Measurements from ENCODE around the gene TRAPPC3. TPM values are rescaled to one million over a fixed set of nuclear protein-coding genes. Genes with fewer than 3 reads are reported as not detected.
A peak's percentile ranks its signal among the peaks of the same experiment; 100 is the strongest.

The TRAPPC3 gene
- total RNA-seq, 1 experiment from 2014 or later = 86.7 TPM

DNA sequence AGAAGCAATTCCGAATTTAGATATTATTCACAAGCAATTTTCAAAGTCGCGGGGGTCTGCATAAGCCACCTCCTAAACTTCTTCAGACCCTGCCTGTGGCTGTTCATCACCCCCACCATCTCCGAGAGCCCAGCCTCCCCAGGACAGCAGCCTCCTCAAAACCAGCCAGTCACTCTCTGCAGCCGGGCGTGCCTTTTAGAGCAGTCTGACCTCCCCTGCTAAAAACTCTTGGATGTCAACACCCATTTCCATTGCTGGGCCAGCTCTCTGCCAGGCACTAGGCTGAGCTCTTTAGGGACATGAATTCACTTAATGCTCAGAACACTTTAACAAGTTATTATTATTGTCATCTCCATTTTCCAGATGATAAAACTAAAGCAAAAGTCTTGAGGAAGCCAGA is 48.9 kb downstream of the TRAPPC3 start:
- DNase-seq (ENCODE audit: low spot score) = no peak

DNA sequence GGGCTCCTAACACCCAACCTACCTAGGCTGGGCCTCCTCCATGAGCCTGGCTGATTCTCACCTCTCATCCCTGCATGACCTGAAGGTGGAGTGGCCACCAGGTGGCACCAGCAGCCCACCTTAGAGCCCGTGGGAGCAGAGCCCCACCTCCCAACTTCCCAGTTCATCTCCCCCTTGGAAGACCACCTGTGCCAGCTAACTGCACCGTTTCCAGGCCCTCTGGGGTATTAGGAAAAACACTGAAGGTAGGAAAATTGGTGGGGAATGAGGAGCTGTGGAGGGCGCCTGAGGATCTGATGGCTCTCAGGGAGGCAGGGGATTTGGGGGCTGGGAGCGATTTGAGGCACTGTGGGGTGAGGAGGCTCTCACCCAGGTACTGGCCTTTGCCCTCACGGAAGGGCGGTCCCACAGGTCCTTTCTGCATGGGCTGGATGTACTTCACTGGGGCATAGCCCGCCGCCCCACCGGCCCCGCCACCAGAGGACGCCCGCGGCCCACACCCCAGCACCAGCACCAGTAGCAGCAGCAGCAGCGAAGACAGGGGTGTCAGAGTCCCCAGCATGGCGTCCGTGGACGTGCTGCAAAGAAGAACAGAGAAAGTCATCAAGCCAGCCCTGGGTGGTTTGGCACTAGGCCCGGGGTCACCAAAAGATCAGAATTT is 49.5 kb downstream of the TRAPPC3 start:
- DNase-seq (ENCODE audit: low spot score) = peak; percentile 57

DNA sequence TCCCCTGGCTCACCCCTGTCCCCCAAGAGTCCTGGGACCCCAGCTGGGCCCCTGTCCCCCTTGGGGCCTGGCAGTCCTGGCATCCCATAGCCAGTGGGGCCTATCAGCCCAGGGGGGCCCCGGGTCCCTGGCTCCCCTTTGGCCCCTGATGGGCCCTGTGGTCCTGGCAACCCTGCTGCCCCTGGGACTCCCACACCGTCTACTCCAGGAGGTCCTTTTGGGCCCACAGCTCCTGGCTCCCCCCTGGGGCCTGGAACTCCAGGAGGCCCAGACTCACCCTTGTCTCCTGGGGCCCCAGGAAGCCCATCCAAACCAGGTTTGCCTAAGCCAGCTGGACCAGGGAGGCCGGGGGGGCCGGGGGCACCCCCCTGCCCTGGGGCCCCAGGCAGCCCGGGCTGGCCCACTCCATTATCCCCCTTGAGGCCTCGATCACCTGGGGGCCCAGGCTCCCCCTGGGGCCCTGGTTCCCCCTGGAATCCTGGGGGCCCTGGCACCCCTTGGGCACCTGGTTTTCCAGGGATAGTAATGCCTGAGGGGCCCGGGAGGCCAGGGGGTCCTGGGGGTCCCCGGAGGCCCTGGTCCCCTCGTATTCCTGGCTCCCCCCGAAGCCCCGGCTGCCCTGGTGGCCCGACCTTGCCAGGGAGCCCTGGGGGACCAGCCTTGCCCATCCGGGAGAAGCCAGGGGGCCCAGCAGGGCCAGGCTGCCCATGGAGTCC is 50.5 kb downstream of the TRAPPC3 start:
- no peak for DNase-seq (ENCODE audit: low spot score)

DNA sequence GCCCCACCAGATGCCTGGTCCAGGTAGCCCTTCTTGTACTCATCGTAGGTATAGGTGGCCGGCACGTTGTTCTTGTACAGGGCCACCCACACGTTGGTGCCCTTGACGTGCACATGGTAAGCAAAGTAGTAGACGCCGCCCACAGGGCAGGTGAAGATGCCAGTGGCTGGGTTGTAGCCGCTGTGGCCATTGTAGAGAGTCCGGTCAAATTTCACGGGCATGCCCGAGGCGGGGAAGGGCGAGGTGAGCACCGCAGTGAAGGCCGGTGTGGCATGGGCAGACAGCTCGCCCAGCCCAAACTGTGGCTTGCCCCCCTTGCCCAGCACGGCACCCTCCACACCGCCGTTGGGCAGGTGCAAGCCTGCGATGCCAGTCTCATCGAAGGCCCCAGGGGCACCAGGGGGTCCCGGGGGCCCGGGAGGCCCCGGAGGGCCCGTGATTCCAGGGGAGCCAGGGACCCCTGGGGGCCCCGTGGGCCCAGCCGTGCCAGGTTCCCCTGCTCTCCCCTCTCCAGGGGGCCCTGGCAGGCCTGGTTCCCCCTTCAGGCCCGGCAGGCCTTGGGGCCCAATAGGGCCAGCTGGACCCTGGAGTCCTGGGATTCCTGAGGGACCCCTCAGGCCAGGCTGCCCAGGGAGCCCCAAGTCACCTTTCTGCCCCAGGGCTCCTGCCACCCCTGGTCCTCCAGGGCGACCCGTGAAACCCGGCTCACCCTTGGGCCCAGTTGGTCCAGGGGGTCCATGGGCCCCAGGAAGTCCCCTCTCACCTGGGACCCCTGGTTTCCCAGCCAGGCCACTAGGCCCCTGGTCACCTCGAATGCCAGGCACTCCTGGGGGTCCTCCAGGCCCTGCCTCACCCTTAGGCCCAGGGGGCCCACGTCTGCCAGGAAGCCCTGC is 51.3 kb downstream of the TRAPPC3 start:
- DNase-seq (ENCODE audit: low spot score) = no peak

DNA sequence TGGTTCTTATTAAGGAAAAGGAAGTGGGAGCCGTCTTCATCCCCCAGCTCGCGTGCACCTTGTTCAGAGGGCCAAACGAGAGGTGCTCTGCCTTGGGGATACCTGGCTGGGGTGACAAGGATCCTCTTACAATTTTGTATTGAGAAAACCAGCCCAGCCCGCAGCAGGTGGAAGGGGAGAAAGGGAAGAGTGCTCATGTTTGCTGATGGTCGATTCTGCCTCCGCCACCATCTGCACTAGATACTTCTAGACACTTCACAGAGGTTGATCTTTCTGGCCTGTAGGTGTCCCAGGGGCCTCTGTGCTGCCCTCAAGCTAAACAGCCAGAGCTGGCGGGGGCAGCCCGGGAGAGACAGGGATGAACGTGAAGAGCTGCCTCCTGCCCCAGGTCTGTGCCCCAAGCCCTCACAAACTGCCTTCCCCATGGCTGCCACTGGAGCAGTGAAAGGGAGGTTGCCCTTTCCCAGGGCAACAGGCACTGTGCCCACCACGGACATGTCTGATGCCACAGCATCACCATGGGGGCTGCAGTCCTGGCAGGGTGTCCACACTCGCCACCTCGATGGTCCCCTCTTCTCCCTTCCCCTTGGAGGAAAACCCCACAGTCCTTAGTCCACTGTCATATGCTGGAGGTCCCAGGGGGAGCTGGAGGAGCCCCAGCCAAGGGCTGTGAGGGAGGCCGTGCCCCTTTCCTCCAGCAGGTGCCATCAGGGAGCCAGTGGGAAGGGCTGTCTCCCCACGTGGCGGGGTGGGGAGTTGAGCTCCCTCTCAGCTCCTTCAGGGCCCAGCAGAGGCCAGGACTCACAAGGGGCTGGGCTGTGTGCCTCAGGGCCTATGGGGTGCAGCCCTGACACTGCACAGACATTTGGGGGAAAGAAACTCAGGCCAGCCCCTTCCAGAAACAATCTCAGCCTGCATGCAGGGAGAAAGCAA is 52.5 kb downstream of the TRAPPC3 start:
- peak; percentile 21 for DNase-seq (ENCODE audit: low spot score)

DNA sequence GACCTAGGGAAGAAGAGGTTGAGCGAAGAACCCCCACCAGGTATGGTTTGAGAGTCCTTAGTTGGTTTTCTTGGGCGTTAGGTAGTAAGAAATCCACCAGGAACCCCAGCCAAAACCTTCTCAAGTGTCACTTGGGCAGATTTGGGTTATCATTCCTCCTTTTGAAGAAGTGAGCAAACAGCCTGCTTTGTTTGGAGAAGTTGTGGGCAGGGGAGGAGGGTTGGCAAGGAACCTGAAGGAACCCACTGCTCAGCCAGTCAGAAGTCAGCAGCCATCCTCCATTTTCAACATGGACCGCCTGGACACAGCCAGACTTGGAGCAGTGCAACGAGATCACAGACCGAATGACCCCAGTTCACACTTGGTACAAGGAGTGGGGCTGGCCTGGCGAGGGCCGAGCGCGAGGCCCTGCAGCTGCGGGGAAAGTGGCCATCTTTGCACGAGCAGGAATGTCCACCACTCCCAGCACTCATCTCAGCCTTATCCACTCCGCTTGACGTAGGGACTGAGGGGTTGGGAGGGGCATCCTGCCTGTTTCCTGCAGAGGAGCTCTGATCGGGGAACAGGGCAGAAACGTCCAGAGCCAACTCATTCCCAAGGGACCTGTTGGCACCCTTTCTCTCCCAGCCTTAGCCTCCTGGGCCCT is 53.4 kb downstream of the TRAPPC3 start:
- DNase-seq (ENCODE audit: low spot score) = no peak

DNA sequence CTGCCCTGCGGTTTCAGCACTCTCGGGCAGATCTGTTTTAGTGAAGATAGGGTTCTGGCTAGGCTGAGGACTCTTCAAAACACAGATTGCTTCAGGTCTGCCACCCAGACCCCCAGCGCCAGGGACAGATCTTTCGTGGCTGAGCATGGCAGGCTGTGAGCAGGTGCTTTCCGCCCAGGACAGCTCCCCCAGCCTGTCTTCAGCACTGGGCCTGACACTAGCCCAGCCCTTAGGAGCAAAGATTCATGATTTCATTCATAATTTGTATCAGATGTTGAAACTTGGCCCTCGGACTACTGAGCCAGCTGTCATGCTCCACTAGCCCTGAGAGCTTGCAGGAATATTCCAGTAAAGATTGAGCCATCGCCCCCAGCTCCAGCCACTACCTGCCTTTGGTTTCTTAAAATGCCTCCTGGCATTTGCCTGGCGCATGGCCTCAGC is 54.6 kb downstream of the TRAPPC3 start:
- no peak for DNase-seq (ENCODE audit: low spot score)

DNA sequence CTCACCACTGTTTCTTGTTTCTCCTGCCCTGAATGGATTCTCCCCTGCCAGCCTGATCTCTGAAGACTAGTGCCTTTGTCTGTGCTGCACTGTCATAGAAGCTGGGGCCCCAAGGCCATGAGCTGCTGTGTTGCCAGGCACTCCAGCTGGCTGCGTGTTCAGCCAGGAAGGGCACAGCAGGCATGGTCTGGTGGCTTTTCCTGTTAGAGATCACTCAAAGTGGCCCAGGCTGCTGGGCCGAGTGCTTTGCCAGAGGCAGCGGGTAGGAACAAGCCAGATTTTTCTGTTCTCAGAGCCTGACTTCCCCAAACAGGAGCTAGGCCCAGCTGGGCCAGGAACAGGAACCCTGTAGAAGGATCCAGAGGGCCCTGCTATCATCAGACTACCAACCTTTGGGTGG is 55.4 kb downstream of the TRAPPC3 start:
- DNase-seq (ENCODE audit: low spot score) = no peak

DNA sequence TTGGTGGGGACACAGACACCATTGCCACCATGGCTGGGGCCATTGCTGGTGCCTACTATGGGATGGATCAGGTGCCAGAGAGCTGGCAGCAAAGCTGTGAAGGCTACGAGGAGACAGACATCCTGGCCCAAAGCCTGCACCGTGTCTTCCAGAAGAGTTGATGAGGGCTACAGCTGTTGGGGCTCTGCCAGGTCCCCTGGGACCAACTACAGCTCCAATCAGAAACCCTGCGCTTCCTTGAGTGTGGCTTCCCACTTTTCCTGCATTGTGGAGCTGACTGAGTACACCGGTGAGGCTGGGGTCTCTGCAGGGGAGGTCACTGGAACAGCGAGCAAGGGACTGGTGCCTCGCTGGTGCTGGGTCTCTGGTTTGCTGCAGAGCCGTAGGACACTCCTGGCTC is 56.1 kb downstream of the TRAPPC3 start:
- no peak for DNase-seq (ENCODE audit: low spot score)

DNA sequence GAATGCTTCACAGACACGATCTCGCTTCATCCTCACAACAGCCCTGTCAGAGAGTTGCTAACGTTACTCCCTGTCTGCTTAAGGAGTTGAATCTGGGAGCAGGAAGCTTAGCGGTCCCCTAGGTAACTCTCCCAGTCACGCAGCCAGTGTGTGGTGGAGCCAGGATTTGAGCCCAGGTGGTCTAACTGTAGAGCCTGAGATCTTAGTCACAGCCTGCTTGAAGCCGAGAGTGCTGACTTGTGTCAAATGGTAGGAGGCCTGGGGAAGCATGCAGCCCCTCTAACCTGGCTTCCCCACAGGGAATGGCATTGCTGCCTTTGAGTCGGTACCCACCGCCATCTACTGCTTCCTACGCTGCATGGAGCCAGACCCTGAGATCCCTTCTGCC is 56.5 kb downstream of the TRAPPC3 start:
- DNase-seq (ENCODE audit: low spot score) = no peak

DNA sequence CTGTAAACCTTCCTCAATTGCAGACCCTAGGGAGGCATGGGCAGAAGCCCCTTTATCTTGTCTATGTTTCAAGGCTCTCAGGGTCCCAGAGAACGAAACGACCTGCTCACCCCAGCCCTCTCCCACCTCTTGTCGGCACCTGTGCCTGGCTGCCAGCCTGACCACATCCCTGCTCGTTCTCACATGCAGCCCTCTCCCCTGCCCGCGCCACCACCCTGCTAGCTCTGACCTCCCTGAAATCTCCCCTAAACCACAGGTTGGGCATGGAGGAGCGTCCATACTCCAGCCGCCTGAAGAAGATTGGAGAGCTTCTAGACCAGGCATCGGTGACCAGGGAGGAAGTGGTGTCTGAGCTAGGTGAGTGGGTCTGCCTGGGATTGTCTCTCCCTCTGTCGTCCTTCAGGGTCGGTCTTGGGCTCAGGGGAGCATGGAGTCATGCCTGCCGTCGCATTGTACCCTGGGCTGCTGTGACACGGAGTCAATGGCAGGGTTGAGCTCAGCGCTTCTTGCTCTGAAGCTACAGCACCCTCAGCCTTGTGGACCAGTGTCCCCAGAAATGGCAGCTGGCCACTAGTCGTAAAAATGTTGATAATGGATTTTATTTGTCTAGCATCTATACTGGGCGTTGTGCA is 57.0 kb downstream of the TRAPPC3 start:
- no peak for DNase-seq (ENCODE audit: low spot score)

DNA sequence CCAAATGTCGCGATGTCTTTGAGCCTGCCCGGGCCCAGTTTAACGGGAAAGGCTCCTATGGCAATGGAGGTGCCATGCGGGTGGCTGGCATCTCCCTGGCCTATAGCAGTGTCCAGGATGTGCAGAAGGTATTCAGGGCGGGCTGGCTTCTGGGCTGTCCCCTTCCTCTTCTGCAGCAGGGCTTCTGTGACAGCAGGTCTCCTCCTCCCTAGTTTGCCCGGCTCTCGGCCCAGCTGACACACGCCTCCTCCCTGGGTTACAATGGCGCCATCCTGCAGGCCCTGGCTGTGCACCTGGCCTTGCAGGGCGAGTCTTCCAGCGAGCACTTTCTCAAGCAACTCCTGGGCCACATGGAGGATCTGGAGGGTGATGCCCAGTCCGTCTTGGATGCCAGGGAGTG is 57.6 kb downstream of the TRAPPC3 start:
- DNase-seq (ENCODE audit: low spot score) = no peak

DNA sequence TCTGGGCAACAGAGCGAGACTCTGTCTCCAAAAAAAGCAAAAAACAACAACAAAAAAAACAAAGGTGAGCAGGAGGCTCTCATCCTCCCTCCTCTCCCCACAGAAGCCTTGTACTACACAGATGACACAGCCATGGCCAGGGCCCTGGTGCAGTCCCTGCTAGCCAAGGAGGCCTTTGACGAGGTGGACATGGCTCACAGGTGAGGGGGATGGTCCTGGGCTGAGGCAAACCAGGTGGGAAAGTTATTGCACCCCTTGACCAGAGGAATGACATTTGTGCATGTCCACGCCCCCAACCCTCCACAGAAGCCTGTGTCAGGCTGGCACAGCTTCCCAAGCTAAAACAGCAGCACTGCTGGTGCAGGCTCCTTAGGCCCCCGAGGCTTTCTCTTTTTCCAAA is 58.1 kb downstream of the TRAPPC3 start:
- no peak for DNase-seq (ENCODE audit: low spot score)

DNA sequence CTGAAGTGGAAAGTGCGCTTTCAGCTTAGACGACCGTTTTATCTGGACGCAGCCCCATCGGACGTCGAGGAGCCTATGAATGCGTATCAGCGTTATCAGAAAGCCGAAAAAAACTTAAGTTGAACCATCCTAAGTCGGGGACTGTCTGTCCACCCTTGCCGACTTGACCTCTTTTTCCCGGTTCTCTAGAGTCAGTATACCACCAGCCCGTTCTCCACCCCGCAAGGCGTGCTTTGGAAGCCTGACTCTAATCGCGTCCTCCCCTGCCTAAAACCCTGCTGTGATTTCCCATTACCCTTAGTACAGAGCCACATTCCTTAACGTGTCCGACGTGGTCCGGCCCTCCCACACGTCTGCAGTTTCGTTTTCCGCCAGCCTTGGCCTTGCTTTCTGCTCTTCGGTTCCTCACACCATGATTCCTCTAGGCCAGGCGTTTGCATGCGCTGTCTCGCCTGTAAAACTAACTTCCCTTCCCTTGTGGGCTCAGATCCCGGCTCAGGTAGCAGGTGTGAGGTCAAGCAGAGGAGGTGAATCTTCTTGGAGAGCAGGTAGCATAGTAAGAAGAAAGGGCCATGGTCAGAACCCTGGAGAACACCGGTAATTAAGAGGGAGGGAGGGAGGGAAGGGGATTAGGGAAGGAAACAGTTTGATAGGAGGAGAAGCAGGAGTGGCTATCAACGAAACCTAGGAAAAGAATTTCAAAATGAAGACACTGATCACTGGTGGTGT is 59.7 kb downstream of the TRAPPC3 start:
- peak; percentile 10 for DNase-seq (ENCODE audit: low spot score)

DNA sequence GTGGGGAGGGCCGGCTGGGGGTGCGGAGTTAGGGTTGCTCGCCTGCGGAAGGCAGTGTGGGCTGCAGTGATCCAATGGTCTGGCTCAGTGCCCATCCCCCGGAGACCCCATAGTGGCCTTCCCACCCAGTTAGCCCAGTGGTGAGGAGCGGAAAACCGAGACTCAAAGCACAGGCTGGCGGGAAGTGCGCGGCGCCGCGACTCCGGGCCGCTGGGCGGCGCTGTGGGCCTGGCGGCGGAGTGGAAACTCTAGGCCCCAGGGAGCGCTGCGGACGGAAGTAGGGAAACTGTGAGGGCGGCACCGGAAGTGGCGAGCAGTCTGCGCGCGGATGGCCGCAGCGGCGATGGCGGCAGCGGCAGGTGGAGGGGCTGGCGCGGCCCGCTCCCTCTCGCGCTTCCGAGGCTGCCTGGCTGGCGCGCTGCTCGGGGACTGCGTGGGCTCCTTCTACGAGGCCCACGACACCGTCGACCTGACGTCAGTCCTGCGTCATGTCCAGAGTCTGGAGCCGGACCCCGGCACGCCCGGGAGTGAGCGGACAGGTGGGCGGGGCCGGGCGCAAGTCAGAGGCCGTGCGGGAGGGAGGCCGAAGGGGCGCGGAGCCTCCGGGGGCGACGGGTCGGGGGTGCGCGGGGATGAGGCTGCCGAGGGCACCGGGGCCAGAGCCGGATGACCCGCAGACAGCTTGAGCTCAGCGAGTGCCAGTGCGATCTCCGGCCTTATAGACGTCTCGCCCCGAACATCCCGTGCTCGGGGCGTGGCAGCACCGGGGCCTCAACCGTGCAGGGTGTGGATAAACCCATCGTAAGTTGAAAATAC is 60.5 kb downstream of the TRAPPC3 start, which contains the start of gene ADPRS:
TSS of gene ADPRS (plus strand) at position 316 of the 816 bp plus-strand sequence. CDS start at position 329, 13 bp downstream.
- peak; percentile 64 for DNase-seq (ENCODE audit: low spot score)

DNA sequence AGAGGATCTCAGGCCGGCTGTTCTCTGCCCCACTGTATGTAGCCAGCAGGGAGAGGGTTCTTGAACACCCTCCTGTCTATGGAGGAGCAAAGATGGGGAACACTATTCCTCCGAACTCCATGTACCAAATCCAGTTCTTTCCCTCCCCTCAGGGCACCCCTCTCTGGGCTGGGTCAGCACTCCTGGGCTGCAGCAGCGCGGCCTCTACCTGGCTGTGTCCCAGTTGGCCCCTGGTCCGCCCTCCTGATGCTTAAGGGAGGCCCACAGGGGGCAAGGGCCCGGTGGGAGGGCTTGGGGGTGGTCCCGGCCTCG is 61.1 kb downstream of the TRAPPC3 start:
- DNase-seq (ENCODE audit: low spot score) = no peak

DNA sequence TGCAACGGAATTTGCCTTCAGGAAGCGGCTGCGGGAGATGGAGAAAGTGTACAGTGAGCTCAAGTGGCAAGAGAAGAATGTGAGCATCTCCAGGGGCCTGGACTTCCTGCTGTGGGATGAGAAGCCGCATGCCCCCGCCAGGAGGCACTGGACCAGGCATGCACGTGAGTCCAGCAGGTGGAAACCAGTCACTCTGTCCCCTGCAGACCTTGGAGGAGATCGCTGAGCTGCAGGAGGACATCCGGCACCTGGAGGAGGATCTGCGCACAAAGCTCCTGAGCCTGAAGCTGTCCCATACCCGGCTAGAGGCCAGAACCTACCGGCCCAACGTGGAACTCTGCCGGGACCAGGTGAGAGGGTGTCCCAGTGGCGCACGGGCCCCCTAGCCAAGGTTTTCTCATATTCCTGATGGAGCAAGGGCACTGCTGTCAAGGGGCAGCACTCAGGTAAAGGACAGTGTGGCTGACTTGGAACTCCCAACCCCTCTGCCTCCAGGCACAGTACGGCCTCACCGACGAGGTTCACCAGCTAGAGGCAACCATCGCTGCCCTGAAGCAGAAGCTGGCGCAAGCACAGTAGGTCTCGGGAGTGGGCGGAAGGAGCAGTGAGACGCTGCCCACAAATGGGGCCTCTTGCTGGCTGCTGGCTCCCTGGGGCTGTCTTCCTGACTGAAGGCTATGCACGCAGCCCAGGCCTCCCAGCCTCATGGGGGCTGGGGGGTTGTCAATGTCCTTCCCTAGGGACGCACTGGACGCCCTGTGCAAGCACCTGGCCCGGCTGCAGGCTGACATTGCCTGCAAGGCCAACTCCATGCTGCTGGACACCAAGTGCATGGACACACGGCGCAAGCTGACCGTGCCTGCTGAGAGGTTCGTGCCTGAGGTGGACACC is 61.8 kb downstream of the TRAPPC3 start:
- no peak for DNase-seq (ENCODE audit: low spot score)

Data from A172 (cell line).